ENCODE measurements around the gene SLX9. TPM values are rescaled to one million over a fixed set of nuclear protein-coding genes. Genes with fewer than 3 reads are reported as not detected.

Gene SLX9
- total RNA-seq, 6 donors from 2014 or later, result 5.5 to 34.6 (median 22.8) TPM

DNA sequence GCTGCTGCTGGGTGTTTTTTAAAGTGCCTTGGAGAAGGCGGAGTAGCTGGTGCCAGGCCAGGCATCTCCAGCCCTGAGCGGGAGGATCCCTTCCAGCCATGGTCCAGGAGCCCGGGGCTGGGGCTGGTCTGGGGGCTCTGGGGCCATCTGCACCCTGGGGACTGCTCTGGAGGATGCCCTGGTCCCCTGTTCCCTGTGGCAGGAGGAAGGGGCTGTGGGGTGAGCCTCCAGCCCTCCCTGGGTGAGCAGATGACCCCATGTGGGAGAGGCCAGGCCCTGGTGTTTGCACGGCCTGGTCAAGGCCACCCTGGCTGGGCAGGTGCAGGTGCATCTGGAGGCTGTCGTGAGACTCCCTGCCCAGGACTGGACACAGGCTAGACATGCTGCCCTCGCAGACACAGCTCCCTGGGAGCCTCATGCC lies 56.7 kb downstream of the SLX9 start:
- no peak overlapping the region for H3K27ac ChIP-seq
- no peaks in the 10 kb centered on the region for H3K9me3 ChIP-seq
- TF ChIP-seq EP300 (IDR thresholded peaks at IDR 0.05) (no peak), POLR2A (IDR thresholded peaks at IDR 0.05) (no peak), POLR2AphosphoS5 (IDR thresholded peaks at IDR 0.05) (no peak)
- TF ChIP-seq, protein P1, sequence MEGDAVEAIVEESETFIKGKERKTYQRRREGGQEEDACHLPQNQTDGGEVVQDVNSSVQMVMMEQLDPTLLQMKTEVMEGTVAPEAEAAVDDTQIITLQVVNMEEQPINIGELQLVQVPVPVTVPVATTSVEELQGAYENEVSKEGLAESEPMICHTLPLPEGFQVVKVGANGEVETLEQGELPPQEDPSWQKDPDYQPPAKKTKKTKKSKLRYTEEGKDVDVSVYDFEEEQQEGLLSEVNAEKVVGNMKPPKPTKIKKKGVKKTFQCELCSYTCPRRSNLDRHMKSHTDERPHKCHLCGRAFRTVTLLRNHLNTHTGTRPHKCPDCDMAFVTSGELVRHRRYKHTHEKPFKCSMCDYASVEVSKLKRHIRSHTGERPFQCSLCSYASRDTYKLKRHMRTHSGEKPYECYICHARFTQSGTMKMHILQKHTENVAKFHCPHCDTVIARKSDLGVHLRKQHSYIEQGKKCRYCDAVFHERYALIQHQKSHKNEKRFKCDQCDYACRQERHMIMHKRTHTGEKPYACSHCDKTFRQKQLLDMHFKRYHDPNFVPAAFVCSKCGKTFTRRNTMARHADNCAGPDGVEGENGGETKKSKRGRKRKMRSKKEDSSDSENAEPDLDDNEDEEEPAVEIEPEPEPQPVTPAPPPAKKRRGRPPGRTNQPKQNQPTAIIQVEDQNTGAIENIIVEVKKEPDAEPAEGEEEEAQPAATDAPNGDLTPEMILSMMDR (IDR thresholded peaks at IDR 0.05), result no peak
- peaks cover 3 to 17% (median 9%) of the 10 kb centered on the region in 4 donors for H3K4me1 ChIP-seq
- ATAC-seq (ENCODE audit: low FRiP score in 2 of 2) (no peak), DNase-seq (peak in 1 of 2 donors; percentile 48)
- no peaks in the 10 kb centered on the region for H3K36me3 ChIP-seq
- H3K27me3 ChIP-seq, result no peaks in the 10 kb centered on the region
- 85 to 100% methylated on average over 2 to 6 of the region's 6 CpGs for WGBS, 2 donors
- no peak overlapping the region for H3K4me3 ChIP-seq

DNA sequence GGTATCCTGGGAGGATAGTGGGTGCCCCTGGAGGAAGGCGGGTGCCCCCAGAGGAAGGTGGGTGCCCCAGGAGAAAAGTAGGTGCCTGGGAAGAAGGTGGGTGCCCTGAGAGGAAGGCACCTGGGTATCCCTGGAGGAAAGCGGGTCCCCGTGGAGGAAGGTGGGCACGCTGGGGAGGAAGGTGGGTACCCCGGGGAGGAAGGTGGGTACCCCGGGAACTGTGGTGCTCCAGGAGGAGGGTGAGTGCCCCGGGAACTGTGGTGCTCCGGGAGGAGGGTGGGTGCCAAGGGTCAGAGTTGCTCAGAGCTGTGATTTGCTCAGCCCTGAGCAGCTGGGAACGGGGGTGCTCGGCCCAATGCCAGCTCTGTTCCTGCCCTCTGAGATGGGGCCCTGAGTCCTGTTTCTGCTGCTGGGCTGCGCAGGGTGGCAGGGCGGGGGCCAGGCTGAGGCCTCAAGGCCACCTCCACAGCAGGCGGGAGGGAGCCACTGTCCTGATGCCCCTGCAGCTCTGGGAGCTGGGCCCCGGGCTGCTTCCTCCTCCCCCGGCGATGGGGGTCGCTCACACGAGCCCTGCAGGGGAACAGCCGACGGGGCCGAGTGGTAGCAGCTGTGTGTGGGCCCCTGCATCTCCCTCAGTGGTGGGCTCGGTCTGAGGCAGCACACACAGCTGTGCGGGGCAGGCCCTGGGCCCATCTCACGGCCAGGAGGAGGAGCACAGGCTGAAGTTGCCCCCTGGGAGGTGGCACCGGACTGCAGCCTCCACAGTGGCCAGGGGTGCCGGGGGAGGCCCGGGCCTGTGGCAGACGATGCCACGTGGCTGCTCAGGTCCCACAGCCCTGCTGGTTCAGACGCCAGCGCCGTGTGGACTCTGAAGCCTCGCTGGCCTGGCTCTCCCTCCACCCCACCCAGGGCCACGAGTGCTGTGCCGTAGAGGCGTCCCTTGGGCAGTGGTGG lies 57.4 kb downstream of the SLX9 start:
- Histone ChIP-seq H3K27ac (no peak overlapping the region), H3K36me3 (no peaks in the 10 kb centered on the region), H3K9me3 (no peaks in the 10 kb centered on the region), H3K4me3 (no peak overlapping the region), H3K4me1 (peaks cover under 1 to 14% (median 7%) of the 10 kb centered on the region in 4 donors), H3K27me3 (no peaks in the 10 kb centered on the region)
- TF ChIP-seq, protein P1 (IDR thresholded peaks at IDR 0.05), result no peak
- TF ChIP-seq POLR2AphosphoS5 (IDR thresholded peaks at IDR 0.05), result no peak
- WGBS, 2 donors, result 90% methylated on average over 9 to 25 of the region's 36 CpGs
- DNase-seq, result peak in 1 of 2 donors; percentile 81
- no peak for ATAC-seq (ENCODE audit: low FRiP score in 2 of 2)

DNA sequence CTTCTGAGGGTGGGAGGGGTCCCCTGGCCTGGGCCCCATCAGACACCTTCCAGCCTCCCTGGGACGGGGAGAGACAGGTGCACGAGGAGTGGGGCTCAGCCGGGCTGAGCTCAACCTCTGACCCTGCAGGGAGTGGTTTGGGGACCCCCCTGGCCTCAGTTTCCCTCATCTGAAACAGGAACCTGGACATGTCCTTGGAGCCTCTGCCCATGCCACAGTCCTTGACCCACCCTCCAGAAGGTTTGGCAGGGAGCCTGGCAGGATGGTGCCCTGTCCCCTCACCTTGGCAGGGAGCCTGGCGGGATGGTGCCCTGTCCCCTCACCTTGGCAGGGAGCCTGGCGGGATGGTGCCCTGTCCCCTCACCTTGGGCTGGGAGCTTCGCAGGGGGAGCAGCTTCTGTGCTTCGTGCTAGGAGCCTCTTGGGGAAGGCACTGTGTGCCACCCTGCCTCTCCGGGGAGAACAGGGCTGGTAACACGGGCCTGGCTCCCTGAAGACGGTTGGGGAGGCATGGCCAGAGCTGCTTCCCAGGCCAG lies 58.3 kb downstream of the SLX9 start:
- H3K4me1 ChIP-seq, result peaks cover 0 to 14% (median 4%) of the 10 kb centered on the region in 4 donors
- WGBS, 2 donors, result 87 to 100% methylated on average over 4 to 9 of the region's 10 CpGs
- ATAC-seq (ENCODE audit: low FRiP score in 2 of 2), result no peak

DNA sequence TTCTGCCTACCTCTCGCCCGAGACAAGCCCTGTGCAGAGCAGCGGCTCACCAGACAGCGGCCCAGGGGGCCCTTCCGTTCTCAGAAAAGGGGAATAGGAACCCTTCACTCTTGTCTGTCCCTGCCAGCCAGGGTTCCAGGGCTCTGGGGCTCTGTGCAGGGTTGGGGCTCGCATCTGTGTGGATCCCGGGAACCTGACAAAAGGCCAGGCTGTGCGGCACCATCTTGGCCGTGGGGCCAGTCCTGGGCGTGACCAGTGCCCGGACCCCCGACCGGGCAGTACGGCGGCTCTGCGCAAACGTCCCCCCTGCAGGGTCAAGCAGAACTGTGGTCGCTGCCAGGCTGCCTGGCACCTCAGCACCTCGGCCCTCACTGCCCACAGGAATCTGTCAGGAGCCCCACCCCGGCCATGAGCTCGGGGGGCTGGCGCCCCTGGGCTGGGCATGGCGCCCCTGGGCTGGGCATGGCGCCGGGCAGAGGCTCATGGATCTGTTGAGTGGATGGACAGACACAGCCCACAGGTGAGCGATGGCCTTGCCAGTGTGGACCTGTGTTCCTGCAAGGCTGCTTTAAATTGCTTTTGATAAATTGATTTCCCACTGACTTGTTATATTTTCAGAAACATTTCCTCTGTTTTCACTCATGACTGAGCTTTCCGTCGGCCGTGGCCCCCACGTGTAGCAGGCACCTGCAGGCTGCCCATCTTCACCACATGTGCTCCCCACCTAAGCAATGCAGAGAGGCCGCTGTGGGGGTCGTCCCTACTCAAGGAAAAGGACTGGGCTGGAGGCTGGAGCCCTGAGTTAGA lies 59.0 kb downstream of the SLX9 start:
- 78 to 81% methylated on average over 18 to 23 of the region's 32 CpGs for WGBS, 2 donors
- H3K9me3 ChIP-seq, result no peaks in the 10 kb centered on the region
- no peak overlapping the region for H3K4me3 ChIP-seq
- no peaks in the 10 kb centered on the region for H3K36me3 ChIP-seq
- peaks cover 0 to 14% (median 4%) of the 10 kb centered on the region in 4 donors for H3K4me1 ChIP-seq
- TF ChIP-seq, protein P1 (IDR thresholded peaks at IDR 0.05), result no peak
- TF ChIP-seq POLR2A (IDR thresholded peaks at IDR 0.05), result no peak
- TF ChIP-seq POLR2AphosphoS5 (IDR thresholded peaks at IDR 0.05), result no peak
- no peak for TF ChIP-seq EP300 (IDR thresholded peaks at IDR 0.05)
- H3K27ac ChIP-seq, result no peak overlapping the region
- ATAC-seq (ENCODE audit: low FRiP score in 2 of 2) (no peak), DNase-seq (peak in 1 of 2 donors; percentile 78)
- H3K27me3 ChIP-seq, result no peaks in the 10 kb centered on the region

More for the DNA sequence above, 58.3 kb downstream of the SLX9 start:
- Histone ChIP-seq H3K36me3 (no peaks in the 10 kb centered on the region), H3K9me3 (no peaks in the 10 kb centered on the region), H3K4me3 (no peak overlapping the region), H3K27ac (no peak overlapping the region), H3K27me3 (no peaks in the 10 kb centered on the region)
- no peak for TF ChIP-seq POLR2A (IDR thresholded peaks at IDR 0.05)
- TF ChIP-seq, protein P1 (IDR thresholded peaks at IDR 0.05), result no peak
- TF ChIP-seq EP300 (IDR thresholded peaks at IDR 0.05), result no peak
- TF ChIP-seq POLR2AphosphoS5 (IDR thresholded peaks at IDR 0.05), result no peak
- DNase-seq, result peak in 1 of 2 donors; percentile 47
